DND-41 (cell line): Measurements from ENCODE around the gene PLEKHO2.

Experiments
- ATAC-seq: fragments of 200-7000 bp; cut with Tn5 transposase; 3 replicates; pipeline ENCODE4 v1.9.1; 2021; ENCODE audit warnings: low read depth; ENCODE audit not compliant: insufficient read depth
- DNase-seq: peaks from one replicate; pipeline ENCODE4 v3.0.0-alpha.2; 2020
- H2AFZ ChIP-seq: 2 replicates; pipeline ENCODE4 v1.6.0; 2012; ENCODE audit warnings: low read depth, low read length
- H3K27ac ChIP-seq: 2 replicates; pipeline ENCODE4 v1.5.1; 2012; ENCODE audit warnings: low read length, inconsistent platforms
- H3K27me3 ChIP-seq: fragments of 200-600 bp; sonication (generic); 2 replicates; pipeline ENCODE4 v1.6.0; 2012; ENCODE audit warnings: low read length, mild to moderate bottlenecking, inconsistent platforms; ENCODE audit not compliant: insufficient read depth, poor library complexity
- H3K36me3 ChIP-seq: 2 replicates; pipeline ENCODE4 v1.5.1; 2012; ENCODE audit warnings: low read length, inconsistent platforms; ENCODE audit not compliant: insufficient read depth
- H3K4me1 ChIP-seq: 2 replicates; pipeline ENCODE4 v1.5.1; 2012; ENCODE audit warnings: mild to moderate bottlenecking, low read length; ENCODE audit not compliant: insufficient read depth
- H3K4me2 ChIP-seq: 2 replicates; pipeline ENCODE4 v1.6.0; 2012; ENCODE audit warnings: mild to moderate bottlenecking, moderate library complexity, low read length, inconsistent platforms; ENCODE audit not compliant: insufficient read depth
- H3K4me3 ChIP-seq, 2 experiments: fragments of 200-600 bp in 1 of 2; shearing (Covaris generic) in 1 of 2; 2 replicates each; pipeline ENCODE4 v1.5.1; 2012 to 2016; ENCODE audit warnings: inconsistent platforms in 2 of 2, low read length in 2 of 2, mild to moderate bottlenecking in 2 of 2, low read depth in 1 of 2, moderate library complexity in 1 of 2
- H3K79me2 ChIP-seq: 2 replicates; pipeline ENCODE4 v1.6.0; 2012; ENCODE audit warnings: low read length, inconsistent platforms; ENCODE audit not compliant: insufficient read depth
- H3K9ac ChIP-seq: 2 replicates; pipeline ENCODE4 v1.6.0; 2012; ENCODE audit warnings: low read depth, mild to moderate bottlenecking, inconsistent platforms, low read length, moderate library complexity
- H3K9me3 ChIP-seq: 2 replicates; pipeline ENCODE4 v1.5.1; 2012; ENCODE audit warnings: low read length, moderate library complexity, mild to moderate bottlenecking, inconsistent platforms; ENCODE audit not compliant: insufficient read depth, severe bottlenecking
- H4K20me1 ChIP-seq: 2 replicates; pipeline ENCODE4 v1.6.0; 2012; ENCODE audit warnings: low read length; ENCODE audit not compliant: insufficient read depth
- CTCF ChIP-seq: IDR thresholded peaks from 2 replicates; pipeline ENCODE4 v1.5.1; 2012; ENCODE audit warnings: borderline replicate concordance, low read length, moderate library complexity, mild to moderate bottlenecking; ENCODE audit not compliant: poor library complexity, severe bottlenecking; ENCODE audit errors: extremely low read depth
- EZH2 ChIP-seq: IDR thresholded peaks from 3 replicates; pipeline ENCODE4 v1.6.1; 2012; ENCODE audit warnings: borderline replicate concordance, low read depth, mild to moderate bottlenecking, moderate library complexity, low read length, inconsistent platforms; ENCODE audit not compliant: severe bottlenecking

The PLEKHO2 gene

GRCh38 chr15:64855205-64855975, 13.7 kb downstream of the PLEKHO2 start:
- DNase-seq: no peak
- H3K4me2 ChIP-seq: no peak overlapping the region
- no peaks in the 10 kb centered on the region for H3K9me3 ChIP-seq
- no peaks in the 10 kb centered on the region for H3K4me1 ChIP-seq
- H3K27me3 ChIP-seq: no peaks in the 10 kb centered on the region
- no peak for ATAC-seq
- H3K9ac ChIP-seq: no peak overlapping the region
- no peak overlapping the region for H3K27ac ChIP-seq
- H4K20me1 ChIP-seq: 0 out of 2 replicates have a peak, but pooled peaks cover 4% of the 10 kb centered on the region
- H3K36me3 ChIP-seq: peaks cover 43% of the 10 kb centered on the region
- no peak for TF ChIP-seq CTCF
- TF ChIP-seq EZH2: no peak
- no peaks in the 10 kb centered on the region for H3K79me2 ChIP-seq
- H2AFZ ChIP-seq: no peak overlapping the region
- no peak overlapping the region for H3K4me3 ChIP-seq

DNA sequence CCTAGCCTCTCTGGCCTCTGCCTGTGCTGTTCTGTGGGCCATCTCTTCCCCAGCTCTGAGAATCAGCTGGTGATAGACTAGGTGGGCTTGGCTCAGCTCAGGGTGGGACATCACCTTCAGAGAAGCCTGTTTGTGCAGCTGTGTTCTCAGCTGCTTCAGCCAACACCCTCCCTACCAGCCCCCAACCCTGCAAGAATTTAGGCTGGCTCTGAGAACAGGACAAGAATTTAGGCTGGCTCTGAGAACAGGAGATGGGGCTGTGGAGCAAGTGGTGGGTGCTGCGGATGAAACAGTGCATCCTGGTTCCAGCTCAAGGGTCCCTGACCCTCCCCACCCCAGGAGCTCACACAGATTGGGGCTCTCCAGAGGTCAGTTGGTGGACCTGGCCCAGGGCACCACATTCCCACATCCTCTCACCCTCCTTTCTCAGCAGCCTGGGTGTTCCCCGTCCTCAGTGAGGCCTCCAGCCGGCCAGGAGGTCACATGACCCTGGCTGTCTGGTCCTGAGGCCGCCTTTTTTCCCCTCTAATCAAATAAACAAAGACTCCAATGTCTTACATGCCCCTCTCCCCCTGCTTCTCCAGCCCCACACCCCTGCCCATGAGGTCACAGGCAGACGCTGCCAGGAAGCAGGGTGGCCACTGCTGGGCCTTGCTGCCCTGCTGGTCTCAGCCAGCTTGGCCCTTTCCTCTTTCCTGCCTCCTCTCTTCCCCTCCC, 14.9 kb downstream of the PLEKHO2 start:
- Histone ChIP-seq H3K27me3 (no peaks in the 10 kb centered on the region), H3K36me3 (peaks cover 48% of the 10 kb centered on the region), H3K9me3 (no peaks in the 10 kb centered on the region), H3K4me2 (no peak overlapping the region), H3K4me3 (no peak overlapping the region), H3K27ac (no peak overlapping the region), H3K9ac (no peak overlapping the region), H3K4me1 (no peaks in the 10 kb centered on the region), H4K20me1 (0 out of 2 replicates have a peak, but pooled peaks cover 4% of the 10 kb centered on the region), H2AFZ (no peak overlapping the region), H3K79me2 (no peaks in the 10 kb centered on the region)
- TF ChIP-seq EZH2 (no peak), CTCF (no peak)
- DNase-seq (no peak), ATAC-seq (no peak)

DNA sequence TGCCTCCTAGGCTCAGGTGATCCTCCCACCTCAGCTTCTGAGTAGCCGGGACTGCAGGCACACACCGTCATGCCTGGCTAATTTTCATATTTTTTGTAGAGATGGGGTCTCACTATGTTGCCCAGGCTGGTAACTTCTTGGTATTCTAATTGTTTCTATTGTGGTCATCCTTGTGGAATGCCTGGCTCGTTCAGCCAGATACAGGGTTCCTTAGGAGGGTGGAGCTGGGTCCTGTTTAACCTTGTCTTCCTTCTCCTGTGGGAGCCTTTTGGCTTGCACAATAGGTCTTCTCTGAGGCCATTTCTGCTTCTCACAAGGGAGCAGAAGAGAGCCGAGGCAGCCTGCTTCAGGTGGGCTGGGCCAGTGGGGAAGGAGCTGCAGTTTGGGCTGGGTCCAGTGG, 15.7 kb downstream of the PLEKHO2 start:
- ATAC-seq: no peak
- H3K79me2 ChIP-seq: no peaks in the 10 kb centered on the region
- H3K4me3 ChIP-seq: no peak overlapping the region
- H3K9ac ChIP-seq: no peak overlapping the region
- H3K27ac ChIP-seq: no peak overlapping the region
- H3K27me3 ChIP-seq: no peaks in the 10 kb centered on the region
- H3K9me3 ChIP-seq: no peaks in the 10 kb centered on the region
- H3K4me2 ChIP-seq: no peak overlapping the region
- no peak for TF ChIP-seq CTCF
- no peak for TF ChIP-seq EZH2
- no peaks in the 10 kb centered on the region for H3K4me1 ChIP-seq
- no peak overlapping the region for H2AFZ ChIP-seq
- H4K20me1 ChIP-seq: 0 out of 2 replicates have a peak, but pooled peaks cover 4% of the 10 kb centered on the region
- no peak for DNase-seq
- peaks cover 51% of the 10 kb centered on the region for H3K36me3 ChIP-seq
